NOMO-1 (cell line): ENCODE results near the gene YOD1.

ENCODE experiments used
- DNase-seq, 2 experiments: peaks; one replicate each; lab custom pipeline; 2025; ENCODE audit not compliant: unreplicated experiment in 2 of 2; lab: John Stamatoyannopoulos, UW

YOD1 gene

DNA sequence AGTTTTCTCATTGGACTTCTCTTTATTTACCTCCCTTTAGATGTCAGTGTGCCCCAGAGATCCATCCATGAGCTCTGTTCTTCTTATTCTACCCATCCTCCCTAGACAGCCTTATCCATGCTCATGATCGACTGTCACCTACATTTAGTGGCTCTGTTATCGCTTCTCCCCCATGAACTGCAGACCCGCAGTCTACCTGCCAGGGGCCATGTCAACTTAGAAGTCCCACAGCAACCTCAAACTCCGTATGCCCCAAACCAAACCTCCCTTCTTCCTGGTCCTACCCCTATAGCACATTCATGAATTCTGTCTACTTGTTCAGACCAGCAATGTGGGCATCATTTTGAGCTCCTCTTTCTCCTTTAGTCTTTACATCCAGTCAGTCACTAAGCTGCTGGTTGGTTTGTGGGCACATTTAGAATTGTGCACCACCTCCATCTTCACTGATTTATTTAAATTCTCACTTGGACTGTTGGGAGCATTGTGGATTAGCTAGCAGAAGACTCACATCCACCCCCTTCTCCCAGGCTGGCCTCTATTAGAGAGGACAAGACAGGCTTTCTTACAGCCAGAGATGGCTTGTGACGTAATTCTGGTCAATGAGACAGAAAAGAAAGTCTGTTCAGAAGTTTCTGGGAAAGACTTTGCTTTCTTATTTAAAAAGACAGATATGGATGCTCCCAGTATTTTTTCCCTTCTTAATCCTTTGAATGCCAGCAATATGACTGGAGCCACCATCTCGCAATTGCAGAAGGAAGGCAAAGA lies 37.5 kb downstream of the YOD1 start:
- DNase-seq: no peak

DNA sequence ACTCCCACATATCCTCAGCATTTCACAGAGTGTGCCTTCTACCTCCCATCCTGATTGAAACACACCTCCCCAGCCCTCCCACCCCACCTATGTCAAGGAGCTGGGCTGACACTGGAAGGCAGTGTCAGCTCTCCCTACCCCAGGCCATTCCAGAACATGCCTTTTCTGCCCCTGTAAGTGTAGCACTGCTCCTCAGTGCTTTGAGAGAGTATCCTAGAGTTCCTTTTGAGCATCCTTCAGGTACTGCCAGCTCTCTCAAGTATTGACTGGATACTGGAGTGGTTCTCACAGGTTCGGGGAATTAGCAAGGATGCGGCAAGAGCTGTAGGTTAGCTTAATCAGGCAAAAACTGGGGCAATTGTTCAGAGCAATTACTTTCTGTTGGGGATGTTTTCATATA lies 40.3 kb downstream of the YOD1 start:
- DNase-seq: no peak

DNA sequence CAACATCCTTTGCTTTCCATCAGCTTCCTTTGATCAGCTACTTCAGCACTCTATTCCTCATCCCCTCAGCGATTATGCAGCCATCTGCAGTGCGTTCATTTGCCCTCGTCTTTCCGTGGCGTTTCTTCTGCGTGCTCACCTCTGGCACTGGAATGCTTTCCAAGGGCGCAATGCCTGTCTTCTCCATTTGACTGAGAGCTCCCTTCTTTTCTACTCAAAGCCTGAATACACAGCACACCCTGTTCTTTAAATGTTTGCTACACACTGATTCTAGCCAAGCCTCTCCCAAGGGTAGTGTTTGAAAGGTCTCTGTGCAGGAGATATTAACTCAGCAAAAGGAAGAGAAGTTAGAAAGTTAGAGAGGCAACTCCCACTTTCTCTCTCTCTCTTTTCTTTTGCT lies 41.1 kb downstream of the YOD1 start:
- DNase-seq: no peak

DNA sequence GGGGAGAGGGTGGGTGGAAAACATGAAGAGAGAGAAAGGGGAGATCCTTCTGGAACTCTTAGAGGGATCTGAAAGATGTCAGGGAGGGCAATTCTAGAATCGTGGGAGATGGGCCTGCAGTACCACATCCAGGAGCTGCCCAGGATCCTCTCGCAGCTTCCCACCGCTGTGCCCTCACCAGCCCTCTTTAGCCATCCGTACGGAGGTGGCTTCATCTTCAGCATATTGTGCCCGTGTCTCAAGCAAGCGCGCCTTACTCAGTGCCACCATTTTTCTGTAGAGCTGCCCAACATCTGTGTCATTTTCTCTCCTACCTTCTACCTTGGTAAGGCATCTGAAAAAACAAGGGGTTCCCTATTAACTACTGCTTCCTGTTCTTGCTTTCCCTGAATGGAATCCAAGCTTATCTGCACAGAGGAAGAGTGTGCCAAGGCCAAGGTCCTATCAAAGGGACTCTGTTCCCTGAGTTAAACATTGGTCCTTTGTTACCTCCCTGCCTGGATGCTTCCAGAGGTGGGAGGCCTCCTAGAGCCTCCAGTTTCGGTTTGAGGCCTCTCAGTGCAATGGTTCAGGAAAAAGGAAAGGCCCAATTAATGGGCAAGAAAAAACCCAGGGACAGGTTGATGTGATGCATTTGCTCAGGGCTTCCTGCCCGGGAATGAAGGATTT lies 41.7 kb downstream of the YOD1 start:
- no peak for DNase-seq

DNA sequence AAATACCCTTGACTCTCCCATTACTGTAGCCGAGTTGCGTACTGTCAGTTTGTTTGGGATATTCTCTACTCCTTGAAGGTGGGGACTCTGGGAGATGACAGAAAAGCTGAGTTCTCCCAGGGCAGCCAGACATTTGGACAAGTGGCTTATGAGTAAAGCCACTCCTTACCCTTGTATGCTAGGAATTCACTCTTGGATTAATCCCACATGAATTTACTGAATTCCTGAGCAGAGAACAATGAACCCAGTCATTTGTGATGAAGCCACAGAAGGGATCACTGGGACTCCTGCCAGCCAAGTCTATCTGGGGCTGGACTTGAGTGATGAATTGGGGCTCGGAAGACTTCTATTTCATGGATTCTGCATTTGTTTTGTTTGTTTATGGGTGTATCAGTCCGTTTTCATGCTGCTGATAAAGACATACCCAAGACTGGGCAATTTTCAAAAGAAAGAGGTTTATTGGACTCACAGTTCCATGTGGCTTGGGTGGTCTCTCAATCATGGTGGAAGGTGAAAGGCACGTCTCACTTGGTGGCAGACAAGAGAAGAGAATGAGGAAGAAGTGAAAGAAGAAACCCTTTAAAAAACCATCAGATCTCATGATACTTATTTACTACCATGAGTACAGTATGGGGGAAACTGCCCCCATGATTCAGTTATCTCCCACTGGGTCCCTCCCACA lies 43.5 kb downstream of the YOD1 start:
- DNase-seq: no peak

DNA sequence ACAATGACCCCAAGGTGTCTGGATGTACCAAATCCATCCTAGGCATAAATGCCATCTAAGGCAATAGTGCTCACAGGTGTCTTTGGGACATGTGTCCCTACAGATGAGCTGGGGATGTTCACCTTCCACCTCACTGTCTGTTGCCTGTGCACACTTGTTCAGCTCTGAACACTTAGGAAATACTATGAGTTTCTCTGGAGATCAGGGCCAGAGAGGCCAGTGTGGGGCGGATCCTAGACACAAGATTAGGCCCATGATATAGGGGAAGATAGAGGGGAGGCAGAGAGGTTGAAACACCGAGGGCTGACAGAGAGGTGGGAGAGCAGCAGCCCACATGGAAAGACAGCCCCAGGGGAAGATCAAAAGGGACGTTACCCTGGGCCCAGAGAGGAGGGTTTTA lies 44.1 kb downstream of the YOD1 start:
- no peak for DNase-seq

DNA sequence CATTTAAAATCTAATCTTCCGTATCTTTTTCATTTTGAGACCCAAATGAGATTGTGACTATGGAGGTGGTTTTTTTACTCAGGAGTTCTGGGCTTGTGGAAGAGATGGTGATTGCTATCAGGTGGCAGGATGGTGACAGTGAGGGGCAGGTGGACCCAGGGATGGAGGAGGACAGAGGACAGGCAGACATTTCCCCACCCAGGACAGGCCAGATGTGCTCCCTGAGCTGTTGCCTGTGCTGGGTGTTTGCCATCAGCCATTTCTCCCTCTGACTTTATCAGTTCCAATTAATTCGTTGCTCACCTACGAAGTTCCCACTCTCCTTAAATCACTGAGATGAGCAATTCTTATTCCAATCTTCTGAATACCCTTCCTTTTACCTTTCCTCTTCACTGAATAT lies 44.9 kb downstream of the YOD1 start:
- DNase-seq: no peak

DNA sequence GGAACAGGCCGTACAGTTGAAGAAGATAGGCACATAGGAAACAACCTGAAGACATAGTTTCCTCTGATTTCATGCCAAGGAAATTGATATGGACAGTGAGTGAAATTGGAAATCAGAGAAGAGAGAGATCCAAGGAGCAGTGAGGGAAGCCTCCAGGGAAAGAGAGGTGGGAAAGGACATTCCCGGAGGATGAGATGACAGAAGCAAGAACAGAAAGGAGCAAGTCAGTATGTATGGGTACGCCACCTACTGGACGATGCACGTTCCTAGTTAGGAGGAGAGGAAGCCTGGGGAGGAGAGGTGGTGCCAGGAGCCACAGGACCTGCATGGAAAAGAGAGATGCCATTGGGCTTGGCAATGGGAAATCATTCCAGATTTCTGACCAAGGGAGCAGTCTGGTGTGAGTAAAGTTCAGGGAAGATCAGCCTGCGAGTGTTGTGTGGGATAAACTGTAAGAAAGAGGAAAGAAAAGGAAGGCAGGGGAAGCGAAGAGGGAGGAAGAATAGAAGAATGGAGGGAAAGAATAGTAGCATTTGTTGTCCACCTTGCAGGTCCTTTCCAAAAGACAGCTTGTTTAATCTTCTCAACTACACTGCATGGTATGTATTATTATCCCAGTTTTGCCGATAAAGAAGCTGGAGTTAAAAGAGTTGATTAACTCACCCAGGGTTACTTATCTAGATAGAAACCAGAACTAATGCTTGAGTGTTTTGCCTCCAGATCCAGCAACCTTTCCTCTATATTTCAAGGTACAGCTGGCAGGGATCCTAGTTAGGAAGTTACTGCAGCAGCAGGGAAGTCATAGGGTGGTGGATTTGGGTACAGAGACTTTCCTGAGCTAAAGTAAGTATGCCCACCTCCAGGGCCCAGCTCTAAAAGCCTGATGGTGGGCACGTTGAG lies 45.8 kb downstream of the YOD1 start:
- peak; percentile 8 to 34 for DNase-seq

DNA sequence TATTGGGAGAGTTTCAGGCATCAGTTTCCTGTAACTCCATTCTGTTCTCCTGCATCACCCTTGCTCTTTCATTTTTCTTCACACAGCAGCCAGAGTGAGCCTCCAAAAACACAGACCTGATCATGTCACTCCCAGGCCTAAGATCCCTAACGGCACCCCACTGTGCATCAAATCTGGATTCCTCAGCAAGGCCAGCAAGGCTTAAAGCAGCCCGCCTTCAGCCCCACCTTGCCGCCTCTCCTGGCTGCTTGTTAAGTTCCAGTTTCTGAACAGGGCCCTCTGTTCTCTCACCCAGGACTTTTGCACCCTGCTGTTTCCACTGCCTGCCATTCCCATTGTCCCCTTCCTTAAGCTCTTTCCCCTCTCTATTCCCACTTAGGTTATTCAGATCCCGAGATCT lies 47.8 kb downstream of the YOD1 start:
- no peak for DNase-seq

DNA sequence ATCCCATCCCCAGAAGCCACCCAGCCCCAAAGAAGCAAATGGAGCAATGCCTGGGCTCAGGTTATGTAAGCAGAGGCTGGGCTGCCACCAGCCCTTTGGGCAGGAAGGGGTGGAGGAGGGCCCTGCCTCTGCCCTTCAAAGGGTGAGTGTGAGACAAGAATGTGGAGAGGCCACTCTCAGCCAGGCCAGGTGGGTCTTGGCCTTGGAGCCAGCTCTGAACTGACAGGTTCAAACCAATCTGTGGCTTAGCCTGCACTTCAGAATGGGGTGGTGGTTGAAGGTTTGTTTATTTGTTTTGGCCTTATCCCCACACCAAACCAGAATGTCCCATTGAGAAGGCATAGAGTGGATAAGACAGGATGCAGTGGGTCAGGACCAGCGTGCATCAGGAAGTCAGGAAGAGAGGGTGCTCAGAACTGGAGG lies 48.3 kb downstream of the YOD1 start:
- DNase-seq: no peak

DNA sequence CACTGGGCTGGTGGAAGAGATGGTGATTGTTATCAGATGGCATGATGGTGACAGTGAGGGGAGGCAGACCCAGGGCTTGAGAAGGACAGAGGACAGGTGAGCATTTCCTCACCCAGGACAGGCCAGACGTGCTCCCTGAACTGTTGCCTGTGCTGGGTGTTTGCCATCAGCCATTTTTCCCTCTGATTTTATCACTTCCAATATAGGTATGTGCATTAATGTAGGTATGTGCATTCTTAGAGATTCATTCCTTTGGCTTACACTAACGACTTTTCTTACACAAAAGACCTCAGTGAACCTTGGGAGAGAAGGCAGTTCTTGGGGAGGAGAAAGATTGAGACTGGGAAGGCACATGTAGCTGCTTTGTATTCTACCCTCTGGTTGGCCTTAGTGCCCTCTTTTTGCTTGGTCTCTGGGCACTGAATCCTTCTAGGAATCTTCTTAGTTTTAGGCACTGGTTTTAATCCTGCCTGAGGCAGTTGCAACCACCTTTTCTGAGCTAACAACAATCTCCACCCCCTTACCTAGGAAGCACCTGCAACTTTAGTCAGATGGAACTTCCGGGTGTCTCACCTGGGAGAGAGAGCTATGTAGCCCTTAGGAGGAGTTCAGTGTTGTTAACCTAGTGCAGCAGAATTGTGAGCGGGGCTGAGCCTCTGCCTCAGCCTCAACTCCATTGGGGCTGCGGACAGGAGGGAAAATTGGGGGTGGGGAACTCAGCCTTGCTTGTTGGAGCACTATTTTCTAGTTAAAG lies 49.3 kb downstream of the YOD1 start:
- no peak for DNase-seq

DNA sequence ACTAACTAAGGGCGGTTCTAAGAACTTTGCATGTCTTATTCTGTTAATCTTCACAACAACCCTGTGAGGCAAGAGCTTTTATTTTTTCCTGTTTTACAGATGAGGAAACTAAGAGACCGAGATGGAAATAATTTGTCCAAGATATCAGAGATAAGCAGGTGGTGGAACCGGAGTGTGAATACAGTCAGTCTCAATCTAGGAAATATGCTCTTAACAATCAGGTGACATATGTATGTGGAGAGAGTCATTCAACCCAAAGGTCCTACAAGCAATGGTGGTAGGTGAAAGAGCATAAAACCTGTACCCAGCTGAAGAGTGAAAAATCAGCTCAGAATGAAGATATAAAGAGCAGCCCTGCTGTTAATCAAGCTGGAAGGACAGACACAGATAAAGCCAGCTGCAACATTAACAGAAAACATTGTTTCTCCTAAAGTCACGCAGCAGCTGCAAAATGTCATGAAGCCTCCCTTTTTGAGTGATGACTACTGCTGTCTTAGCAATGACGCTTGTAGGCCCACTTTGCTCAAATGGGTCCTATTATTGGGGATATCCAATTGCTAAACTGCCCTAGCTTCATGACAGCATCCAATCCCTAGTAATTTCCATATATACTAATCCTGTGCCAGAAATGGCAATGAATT lies 50.2 kb downstream of the YOD1 start:
- no peak for DNase-seq

DNA sequence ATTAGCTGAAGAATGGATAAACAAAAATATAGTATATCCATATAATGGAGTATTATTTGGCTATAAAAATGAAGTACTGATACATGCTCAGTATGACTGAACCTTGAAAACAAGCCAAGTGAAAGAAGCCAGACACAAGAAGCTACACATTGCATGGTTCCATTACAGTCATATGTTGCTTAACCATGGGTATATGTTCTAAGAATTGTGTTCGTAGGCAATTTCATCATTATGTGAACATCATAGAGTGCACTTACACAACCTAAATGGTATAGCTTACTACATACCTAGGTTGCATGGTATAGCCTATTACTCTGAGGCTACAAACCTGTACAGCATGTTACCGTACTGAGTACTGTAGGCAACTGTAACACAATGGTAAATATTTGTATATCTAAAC lies 52.2 kb downstream of the YOD1 start:
- DNase-seq: no peak
